ENCODE data around the gene PHF3.

PHF3 gene

GRCh38 chr6:63649269-63649668 is 13.7 kb downstream of the PHF3 start:
- no peak for DNase-seq (ENCODE audit: low read depth)

DNA sequence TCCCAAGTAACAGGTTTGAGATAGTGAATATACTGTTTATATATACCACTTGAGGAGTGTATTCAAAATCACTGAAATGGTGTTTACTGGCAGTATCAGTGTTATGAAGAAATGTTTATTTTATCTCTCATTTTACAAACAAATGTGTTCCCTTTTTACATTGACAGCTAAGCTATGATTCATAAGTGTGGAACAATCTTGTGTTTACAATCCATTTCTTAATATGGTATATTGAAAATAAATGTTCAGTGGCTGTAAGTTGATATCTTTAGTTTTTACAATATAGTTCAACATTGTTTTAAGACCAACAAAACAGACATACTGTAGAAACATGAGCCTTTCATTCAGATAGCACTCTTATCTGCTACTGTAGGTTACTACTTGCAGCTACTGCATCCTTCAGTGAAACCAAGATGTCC is 14.3 kb downstream of the PHF3 start:
- no peak for DNase-seq (ENCODE audit: low read depth)

DNA sequence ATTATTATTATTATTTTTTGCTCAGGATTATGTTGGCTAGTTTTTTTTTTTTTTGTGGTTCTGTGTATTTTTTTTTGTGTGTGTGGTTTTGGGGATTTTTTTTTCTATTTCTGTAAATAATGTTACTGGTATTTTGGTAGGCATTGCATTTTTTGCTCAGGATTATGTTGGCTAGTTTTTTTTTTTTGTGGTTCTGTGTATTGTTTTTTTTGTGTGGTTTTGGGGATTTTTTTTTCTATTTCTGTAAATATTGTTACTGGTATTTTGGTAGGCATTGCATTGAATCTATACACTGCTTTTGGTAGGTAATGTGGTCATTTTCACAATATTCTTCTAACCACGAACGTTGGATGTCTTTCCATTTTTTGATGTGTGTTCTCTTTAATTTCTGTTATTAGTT is 17.4 kb downstream of the PHF3 start:
- DNase-seq (ENCODE audit: low read depth): no peak

DNA sequence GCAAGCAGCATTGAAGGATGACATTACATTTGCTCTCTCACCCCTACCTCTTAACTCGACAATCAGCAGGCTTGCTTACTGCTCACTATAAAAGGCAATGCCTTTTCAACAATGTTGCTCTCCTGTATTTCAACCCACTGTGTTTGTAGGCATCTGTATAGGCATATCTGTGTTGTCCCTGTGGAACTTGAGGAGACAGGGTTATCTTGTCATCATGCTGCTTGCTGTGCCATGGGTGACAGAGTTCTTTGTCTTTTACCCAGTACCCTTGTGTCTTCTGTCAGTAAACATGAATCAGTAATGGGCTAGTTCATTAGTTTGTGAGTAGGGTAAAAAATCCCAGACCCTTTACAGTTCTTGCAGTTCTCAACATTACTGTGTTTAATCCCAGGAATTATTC is 25.2 kb downstream of the PHF3 start:
- DNase-seq (ENCODE audit: low read depth): no peak

DNA sequence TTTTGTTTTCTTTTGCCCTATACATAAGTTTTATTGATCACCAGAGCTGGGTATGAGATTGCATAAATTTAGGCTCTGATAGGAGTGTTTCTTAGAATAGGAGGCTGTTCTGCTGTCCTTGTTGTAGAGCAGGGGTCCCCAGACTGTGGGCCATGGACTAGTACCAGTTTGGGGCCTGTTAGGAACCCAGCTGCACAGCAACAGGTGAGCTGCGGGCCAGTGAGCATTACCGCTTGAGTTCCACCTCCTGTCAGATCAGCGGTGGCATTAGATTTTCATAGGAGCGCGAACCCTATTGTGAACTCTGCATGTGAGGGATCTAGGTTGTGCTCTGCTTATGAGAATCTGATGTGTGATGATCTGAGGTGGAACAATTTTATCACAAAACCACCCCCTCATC is 26.2 kb downstream of the PHF3 start:
- DNase-seq (ENCODE audit: low read depth): no peak

DNA sequence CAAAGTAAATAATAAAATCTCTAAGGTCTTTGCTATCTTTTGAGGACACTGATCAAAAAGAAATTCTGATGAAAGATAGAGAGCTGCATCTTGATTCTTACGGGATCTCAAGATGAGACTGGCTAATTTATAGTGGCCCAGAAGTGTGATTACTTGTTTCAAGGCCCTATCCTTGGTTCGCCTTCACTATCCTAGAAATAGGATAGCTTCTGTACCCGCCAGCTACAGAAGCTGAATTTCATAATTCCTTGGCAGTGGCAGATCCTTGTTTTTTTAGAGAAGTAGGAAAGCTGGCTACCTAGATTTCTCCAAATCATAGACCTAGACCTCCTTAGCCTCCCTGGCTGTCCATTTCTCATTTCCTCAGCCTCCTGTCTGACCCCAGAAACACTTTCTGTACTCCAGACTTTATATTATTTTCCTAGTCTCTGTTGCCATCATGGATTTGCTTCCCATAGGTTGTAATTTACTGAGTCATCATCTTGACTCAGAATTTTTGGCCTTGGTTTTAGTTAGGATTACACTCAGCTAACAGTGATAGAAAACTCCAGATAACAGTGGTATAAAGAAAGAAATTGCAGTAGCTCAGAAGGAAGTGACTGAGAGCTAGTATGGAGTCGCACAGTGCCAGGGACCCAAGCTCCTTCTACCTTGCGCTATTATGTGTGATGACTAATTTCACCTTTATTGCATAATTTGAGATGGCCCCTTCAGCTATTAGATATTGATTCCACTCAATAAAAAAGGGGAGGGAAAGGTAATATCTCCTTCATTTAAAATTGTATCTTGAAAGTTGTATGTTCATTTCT is 27.7 kb downstream of the PHF3 start:
- no peak for DNase-seq (ENCODE audit: low read depth)

GRCh38 chr6:63663956-63664281 is 28.3 kb downstream of the PHF3 start:
- DNase-seq (ENCODE audit: low read depth): no peak

GRCh38 chr6:63671098-63671754 is 35.6 kb downstream of the PHF3 start:
- no peak for DNase-seq (ENCODE audit: low read depth)

DNA sequence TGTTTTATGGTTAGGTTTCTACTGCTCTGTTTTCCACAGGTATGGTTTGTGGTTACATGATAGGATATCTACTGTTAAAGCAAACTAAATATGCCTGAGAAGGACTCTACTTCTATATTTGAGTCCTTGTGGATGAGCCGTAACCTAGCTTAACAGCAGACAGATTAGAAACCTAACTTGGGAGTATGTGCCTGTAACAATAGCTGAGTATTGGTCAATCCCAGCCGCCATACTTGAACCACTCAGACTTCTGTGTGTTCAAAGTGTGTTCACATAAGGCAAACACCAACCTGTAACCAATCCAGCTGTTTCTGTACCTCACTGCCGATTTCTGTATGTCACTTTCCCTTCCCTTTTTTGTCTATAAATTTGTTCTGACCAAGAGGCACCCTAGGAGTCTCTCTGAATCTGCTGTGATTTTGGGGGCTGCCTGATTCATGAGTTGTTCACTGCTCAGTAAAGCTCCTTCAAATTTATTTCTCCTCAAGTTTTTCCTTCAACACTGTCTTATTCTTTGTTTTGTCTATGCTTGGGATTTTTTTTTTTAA is 37.1 kb downstream of the PHF3 start:
- DNase-seq (ENCODE audit: low read depth): no peak

GRCh38 chr6:63673692-63674091 is 38.1 kb downstream of the PHF3 start:
- no peak for DNase-seq (ENCODE audit: low read depth)

DNA sequence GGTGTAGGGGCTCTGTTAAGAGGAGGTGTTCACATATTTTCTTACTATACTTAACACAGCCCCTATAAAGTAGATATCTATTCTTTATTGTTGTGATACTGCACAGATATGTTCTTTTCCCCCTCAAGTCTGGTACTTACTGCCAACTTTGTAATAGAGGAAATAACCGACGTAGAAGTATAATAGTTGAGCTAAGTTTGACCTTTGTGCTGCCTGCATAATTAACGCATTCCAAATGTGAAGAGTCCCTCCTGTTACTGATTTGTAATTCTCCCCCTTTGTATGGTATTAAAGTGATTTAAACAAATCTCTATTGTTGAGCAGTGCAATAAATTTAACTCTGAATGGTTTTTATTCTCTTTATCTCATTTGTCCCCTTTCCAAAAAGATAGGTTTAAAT is 39.0 kb downstream of the PHF3 start:
- no peak for DNase-seq (ENCODE audit: low read depth)

GRCh38 chr6:63675138-63675537 is 39.5 kb downstream of the PHF3 start:
- DNase-seq (ENCODE audit: low read depth): no peak

- no peak for DNase-seq (ENCODE audit: low read depth)
Observed at GRCh38 chr6:63676412-63677114, 41.0 kb downstream of the PHF3 start.

DNA sequence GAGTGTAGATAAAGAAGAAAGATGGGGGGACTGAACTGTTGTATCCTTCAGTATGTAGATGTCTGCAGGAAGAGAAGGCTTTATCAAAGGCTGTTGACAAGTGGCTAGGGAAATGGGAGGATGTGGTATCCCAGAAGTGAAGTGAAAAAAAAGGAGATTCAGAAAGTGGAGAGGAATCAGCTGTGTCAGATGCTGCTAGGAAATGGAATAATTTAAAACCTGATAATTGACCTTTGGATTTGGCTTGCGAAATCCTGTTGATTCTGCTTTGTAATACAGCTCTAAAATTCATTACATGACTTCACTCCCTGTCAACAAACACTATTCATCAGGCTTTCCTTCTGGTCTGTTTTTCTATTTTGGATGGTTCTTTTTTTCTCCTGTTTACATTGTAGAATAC is 41.7 kb downstream of the PHF3 start:
- DNase-seq (ENCODE audit: low read depth): no peak

- DNase-seq (ENCODE audit: low read depth): no peak
Observed at GRCh38 chr6:63683071-63683603, 47.5 kb downstream of the PHF3 start.

DNA sequence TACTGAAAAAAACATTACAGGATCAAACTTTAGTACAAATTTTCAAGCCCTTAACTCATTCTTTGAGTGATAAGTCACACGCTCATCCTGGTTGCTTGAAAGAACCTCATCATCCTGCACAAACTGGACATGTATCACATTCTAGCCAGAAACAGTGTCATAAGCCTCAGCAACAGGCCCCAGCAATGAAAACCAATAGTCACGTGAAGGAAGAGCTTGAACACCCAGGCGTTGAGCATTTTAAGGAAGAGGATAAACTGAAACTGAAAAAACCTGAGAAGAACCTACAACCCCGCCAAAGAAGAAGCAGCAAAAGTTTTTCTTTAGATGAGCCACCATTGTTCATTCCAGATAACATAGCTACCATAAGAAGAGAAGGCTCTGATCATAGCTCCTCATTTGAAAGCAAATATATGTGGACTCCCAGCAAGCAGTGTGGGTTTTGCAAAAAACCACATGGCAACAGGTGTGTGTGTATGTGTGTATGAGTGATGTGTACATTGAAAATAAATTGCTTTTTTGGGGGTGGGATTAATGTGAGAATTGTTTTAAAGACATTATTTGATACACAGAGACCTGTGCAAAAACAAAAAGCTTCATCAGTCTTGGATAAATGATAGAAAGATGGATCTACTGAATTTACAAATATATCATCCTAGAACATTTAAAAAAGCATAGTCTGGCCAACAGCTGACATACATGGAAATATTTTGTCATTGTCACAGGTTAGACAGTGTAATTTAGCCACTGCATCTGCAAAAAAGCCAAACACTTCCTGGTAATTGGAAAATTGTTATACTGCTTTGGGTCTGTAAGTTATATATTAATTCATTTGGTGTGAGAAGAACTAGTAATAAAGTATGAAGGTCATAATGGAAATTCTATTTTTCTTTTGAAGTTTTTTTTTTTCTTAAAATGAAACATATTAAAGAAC is 50.1 kb downstream of the PHF3 start:
- DNase-seq (ENCODE audit: low read depth): no peak

DNA sequence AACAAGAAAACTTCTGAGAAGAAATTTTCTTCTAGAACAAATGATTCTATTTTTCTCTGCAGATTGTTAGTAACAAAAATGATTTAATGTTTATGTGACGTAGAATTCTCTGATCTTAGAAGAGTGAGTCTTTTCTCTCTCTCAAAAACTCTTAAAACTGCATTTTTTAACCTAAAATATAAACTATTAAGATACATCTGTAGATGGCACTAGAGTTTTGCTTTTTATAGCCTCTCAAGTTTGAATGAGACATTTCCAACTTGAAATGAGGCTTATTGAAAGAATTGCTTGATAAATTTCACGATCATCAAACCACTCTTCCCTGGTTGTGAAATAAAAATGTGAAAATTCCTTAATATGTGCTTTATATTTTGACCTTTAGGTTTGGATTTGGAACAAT is 53.8 kb downstream of the PHF3 start:
- DNase-seq (ENCODE audit: low read depth): no peak

- DNase-seq (ENCODE audit: low read depth): no peak
Observed at GRCh38 chr6:63690221-63690620, 54.6 kb downstream of the PHF3 start.

GRCh38 chr6:63705707-63706106 is 70.1 kb downstream of the PHF3 start:
- DNase-seq (ENCODE audit: low read depth): no peak

GRCh38 chr6:63706630-63707029 is 71.0 kb downstream of the PHF3 start:
- no peak for DNase-seq (ENCODE audit: low read depth)

- no peak for DNase-seq (ENCODE audit: low read depth)
Observed at GRCh38 chr6:63708631-63709030, 73.0 kb downstream of the PHF3 start.

- DNase-seq (ENCODE audit: low read depth): no peak
Observed at GRCh38 chr6:63709148-63709547, 73.5 kb downstream of the PHF3 start.

Measured in CMK (cell line).